DMS79 treated with DMSO at 0.1 percent for 48 hours (cell line): ENCODE data around the gene RIBC2.
"Not testable (repeated sequence)": the region's sequence is repeated elsewhere in the genome, so short reads cannot be mapped to it uniquely, and the experiment has no call there.

Experiments used
- DNase-seq: peaks from one replicate; lab custom pipeline; 2025; lab: John Stamatoyannopoulos, UW

Gene RIBC2, protein sequence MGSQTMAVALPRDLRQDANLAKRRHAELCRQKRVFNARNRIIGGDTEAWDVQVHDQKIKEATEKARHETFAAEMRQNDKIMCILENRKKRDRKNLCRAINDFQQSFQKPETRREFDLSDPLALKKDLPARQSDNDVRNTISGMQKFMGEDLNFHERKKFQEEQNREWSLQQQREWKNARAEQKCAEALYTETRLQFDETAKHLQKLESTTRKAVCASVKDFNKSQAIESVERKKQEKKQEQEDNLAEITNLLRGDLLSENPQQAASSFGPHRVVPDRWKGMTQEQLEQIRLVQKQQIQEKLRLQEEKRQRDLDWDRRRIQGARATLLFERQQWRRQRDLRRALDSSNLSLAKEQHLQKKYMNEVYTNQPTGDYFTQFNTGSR

GRCh38 chr22:45413368-45414211 lies at the start of gene RIBC2, which contains the start of gene SMC1B:
RIBC2 (plus strand) TSS chr22:45413693; CDS start chr22:45413887, 194 bp downstream.
SMC1B (minus strand) TSS chr22:45413599; CDS start chr22:45413567, 32 bp downstream.
- peak; percentile 58 for DNase-seq

GRCh38 chr22:45366713-45367112 lies 46.8 kb upstream of the RIBC2 start:
- no peak for DNase-seq

DNA sequence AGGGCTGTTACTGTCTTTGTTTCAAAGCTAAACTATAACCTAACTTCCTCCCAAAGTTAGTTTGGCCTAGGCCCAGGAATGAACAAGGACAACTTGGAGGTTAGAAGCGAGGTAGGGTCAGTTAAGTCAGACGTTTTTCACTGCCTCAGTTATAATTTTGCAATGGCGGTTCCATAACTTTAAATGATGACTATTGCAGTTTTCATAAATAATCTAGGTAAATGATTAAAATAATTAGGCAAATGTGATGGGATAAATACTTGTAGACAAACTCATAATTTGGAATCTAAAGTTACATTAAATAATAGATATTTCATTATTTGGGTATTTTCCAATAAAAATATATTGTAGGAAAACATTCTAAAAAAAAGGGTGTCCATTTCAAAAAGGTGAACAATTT lies 39.9 kb upstream of the RIBC2 start:
- DNase-seq, result not testable (repeated sequence)

DNA sequence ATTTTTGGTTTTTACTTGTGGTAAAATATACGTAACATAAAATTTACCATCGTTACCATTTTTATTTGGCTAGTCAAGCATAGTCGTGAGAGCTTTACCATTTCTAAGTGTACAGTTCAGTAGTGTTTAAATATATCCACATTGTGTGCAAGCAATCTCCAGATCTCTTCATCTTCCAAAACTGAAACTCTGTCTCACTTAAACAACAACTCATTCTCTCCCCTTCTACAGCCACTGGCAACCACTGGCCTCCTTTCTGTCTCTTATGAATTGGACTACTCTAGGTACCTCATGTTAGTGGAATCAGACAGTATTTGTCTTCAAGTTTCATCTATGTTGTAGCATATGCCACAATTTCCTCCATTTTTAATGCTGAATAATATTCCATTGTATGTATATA lies 37.5 kb upstream of the RIBC2 start:
- DNase-seq, result no peak

DNA sequence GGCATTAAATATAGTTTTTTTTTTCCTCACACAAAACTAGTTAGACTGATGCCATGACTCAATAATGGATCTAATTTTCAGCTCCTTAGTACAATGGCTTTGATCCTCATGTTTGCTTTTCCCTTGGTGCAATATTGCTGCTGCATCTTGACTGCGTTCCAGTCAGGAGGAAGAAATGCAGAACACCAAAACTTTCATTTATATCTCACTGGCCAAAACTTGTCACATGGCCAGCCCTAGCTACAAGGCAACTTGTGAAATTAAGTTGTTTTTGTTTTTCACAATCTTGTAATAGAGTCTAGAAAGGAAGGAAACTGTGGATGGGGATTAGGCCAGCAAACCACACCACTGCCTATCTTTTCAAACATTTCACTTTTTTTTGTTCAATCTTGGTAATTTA lies 36.8 kb upstream of the RIBC2 start:
- no peak for DNase-seq

DNA sequence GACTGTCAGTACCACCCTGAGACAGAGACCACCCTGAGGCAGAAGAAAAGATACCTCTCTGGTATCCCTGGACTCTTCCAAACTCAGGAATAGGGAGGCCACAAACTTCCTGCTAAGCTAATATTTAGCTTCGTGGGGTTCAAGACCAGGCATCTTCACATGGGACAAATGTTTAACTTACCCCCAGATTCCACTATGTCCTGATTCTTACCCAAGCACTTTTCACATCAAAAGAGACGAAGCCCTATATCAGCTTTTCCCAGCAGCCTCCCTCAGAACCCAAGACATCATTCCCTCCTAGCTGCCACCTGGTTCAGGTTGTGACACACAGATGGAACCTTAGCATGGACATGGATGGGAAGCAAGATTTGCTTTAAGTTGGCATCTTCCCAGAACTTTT lies 32.1 kb upstream of the RIBC2 start:
- DNase-seq, result no peak

GRCh38 chr22:45389546-45389945 lies 23.9 kb upstream of the RIBC2 start:
- DNase-seq, result no peak

- no peak for DNase-seq
Measured at GRCh38 chr22:45397806-45398205, 15.7 kb upstream of the RIBC2 start.

DNA sequence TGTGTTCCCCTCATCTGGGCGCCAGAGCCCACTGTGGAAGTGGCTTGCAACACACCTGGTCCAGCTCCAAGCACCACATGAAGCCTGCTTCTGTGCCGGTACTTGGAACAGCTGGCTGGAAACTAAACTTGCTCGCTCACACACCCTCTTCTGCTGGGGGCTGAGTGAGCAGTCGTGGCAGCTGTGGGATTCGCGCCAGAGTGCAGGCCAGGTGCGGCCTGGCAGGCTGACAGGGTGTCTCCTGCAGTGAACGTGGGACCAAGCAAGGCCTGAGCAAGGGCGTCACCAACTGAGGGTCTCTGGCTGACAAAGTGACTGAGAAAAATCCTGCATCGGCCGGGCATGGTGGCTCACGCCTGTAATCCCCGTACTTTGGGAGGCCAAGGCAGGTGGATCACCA lies 15.3 kb upstream of the RIBC2 start:
- no peak for DNase-seq

GRCh38 chr22:45399712-45400445 lies 13.6 kb upstream of the RIBC2 start:
- DNase-seq, result no peak

- DNase-seq, result no peak
Measured at GRCh38 chr22:45402466-45402985, 11.0 kb upstream of the RIBC2 start.

DNA sequence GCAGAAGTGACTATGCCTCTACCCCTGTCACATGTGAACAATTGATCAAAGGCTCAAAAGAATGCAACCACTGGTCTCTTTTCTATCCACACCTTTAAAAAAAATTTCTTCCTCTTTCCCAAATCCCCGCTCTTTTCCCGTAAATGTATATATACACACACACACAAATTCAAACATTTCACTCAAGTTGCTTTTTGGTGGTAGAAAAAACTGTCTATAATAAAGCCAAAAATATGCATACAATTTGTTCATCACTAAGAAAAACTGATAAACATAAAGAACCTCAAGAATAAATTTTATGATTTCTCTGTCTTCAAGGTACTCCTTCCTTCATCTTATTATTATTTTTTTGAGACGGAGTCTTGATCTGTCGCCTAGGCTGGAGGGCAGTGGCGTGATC lies 5.7 kb upstream of the RIBC2 start:
- no peak for DNase-seq

- no peak for DNase-seq
Measured at GRCh38 chr22:45413013-45413367, 503 bp upstream of the RIBC2 start.

DNA sequence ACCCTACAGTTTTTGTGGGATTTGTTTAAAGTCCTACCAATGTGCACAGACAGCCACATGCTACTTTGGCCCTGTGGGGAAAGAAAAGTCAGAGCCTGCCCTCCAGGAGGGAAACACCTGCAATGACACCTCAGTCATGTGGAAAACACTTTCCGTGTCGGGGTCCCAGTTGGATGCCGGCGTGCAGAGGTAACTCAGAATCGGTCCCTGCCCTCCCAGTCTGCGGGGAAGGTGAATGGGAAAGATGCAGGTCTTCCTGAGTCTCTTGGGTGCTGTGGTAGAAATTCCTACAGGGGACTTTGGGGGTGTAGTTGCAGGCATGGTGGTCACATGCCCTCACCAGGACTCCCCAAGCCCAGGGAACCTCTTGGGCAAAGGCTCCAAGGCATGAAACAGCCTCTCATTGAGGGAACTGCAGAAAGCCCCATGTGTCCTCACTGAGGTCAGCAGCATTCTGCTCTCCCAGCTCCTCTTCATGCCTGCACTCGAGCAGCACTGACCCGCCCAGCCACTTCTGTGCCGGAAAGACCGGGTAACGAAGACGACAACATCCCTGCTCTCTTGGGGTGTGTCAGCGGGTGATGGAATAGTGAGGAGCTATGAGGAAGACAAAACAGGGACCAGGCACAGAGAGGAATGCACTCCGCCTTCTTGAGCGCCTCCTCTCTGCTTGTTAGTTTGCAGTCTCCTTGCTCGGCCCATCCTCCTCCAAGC lies 4.7 kb downstream of the RIBC2 start:
- no peak for DNase-seq

DNA sequence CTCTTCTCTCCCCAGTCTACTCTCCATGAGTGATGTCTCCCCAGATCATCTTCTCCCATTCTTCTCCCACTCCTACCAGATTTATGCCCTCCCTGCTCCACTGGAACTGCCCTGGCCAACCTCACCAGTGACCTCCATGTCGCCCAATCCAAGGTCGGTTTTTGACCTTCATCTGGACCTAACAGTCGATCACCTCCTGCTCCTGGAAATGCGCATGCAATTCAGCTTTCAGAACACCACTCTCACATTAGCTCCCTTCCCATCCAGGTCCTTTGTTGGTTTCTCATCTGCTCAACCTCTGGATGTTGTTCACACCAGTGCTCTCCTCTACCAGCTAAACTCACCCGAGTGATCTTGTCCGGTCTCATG lies 5.3 kb downstream of the RIBC2 start:
- DNase-seq, result no peak

DNA sequence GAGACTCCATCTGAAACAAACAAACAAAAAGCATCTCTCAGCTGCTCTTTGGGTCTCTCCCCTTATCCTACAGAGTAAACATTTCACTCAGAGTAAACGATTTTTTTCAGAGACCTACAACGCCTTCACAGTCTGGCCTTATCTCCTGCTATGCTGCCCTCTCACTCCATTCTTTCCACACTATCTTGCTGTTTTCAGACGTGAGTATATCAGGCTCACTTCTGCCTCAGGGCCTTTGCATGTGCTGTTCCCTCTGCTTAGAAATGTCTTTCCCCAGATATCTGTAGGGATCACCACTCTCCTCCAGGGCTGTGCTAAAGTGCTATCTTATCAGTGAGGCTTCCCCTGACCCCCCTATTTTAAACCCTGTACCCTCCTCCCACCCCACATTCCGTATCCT lies 6.5 kb downstream of the RIBC2 start:
- no peak for DNase-seq

- DNase-seq, result no peak
Measured at GRCh38 chr22:45420539-45420938, 7.0 kb downstream of the RIBC2 start.

- no peak for DNase-seq
Measured at GRCh38 chr22:45421349-45422055, 8.0 kb downstream of the RIBC2 start.

DNA sequence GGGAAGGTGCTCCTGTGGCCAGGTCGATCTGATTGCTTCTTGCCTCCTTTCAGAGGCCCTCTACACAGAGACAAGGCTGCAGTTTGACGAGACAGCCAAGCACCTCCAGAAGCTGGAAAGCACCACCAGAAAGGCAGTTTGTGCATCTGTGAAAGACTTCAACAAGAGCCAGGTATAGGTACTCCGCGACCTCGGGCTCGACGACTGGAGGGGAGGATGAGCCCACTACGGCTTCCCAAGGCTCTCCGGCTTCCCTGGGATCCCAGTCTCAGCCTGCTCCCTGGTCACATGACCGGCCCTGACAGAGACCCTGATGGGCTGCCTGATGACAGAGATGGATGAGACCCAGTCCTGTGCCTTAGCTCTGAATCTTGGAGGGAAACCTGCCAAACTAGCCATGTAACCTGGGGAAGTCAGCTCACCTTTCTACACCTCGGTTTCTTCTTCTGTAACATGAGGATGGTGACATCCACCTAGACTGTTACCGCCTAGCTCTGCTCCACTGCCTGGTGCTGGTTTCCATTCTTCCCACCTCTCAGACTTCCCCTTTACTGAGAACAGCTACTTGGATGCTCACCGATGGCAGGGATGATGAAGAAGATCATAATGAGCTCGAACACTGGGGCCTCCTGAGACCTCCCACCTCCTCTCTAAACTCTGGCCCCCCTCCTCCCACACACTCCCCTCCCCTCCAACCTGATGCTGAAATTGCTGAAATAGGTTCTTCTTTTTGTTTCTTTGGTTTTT lies 8.9 kb downstream of the RIBC2 start:
- DNase-seq, result no peak

DNA sequence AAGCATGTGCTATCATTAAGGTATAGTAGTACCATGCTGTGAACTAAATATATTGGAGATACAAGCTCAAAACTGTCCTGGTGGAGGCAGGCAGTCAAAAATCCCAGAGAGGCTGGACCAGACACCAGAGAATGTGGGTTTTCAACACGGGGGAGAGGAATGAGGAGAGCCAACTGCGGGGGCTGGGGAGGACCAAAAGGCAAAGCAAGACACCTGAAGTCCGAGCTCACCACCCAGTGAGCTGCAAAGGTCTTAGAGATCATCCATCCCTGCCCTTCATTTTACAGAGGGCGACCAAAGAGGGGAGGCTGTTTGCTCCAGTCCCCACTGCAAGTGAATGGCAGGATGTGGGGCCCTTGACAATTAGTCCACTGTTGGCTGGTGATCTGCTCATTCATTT lies 10.0 kb downstream of the RIBC2 start:
- DNase-seq, result no peak
